ENCODE results near the gene HAPLN3. TPM values are rescaled to one million over a fixed set of nuclear protein-coding genes. Genes with fewer than 3 reads are reported as not detected.

HAPLN3 gene
- total RNA-seq, 1 donor from 2014 or later = 77.0 TPM

- Mint-ChIP-seq H3K36me3 (ENCODE audit: low read depth) (no peaks in the 10 kb centered on the region), H3K4me3 (no peak overlapping the region), H3K4me1 (no peaks in the 10 kb centered on the region), H3K27me3 (no peaks in the 10 kb centered on the region), H3K27ac (no peak overlapping the region), H3K9me3 (peaks cover 9% of the 10 kb centered on the region)
- DNase-seq = no peak
- intact Hi-C loops (cut with micrococcal nuclease) = no loop called here
These were observed 42.9 kb downstream of the HAPLN3 start for GRCh38 chr15:88852476-88852875.

GRCh38 chr15:88849376-88850072 is 45.8 kb downstream of the HAPLN3 start:
- H3K9me3 Mint-ChIP-seq = peaks cover 2% of the 10 kb centered on the region
- H3K4me1 Mint-ChIP-seq = peaks cover 4% of the 10 kb centered on the region
- H3K36me3 Mint-ChIP-seq (ENCODE audit: low read depth) = no peaks in the 10 kb centered on the region
- H3K27ac Mint-ChIP-seq = no peak overlapping the region
- no peak overlapping the region for H3K4me3 Mint-ChIP-seq
- DNase-seq = no peak
- H3K27me3 Mint-ChIP-seq = no peaks in the 10 kb centered on the region
- intact Hi-C loops (cut with micrococcal nuclease) = no loop called here

DNA sequence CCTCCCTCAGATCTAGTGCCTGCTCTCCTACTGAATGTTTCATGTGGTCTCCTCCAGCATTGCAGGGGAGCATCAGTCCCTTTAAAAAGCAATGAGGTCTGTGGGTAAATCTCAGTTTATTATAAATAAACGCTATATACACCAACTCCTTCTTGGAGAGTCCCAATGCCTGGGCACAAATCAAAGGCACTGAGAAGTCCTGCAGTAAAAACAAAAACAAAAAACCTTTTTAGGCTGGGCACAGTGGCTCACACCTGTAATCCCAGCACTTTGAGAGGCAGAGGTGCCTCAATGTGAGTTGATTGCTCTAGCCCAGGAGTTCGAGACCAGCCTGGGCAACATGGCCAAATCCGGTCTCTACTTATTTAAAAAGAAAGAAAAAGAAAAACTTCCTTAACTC is 47.1 kb downstream of the HAPLN3 start:
- intact Hi-C loops (cut with micrococcal nuclease) = no loop called here
- H3K4me3 Mint-ChIP-seq = no peak overlapping the region
- no peaks in the 10 kb centered on the region for H3K27me3 Mint-ChIP-seq
- DNase-seq = no peak
- peaks cover 6% of the 10 kb centered on the region for H3K4me1 Mint-ChIP-seq
- H3K27ac Mint-ChIP-seq = no peak overlapping the region
- H3K9me3 Mint-ChIP-seq = no peaks in the 10 kb centered on the region
- H3K36me3 Mint-ChIP-seq (ENCODE audit: low read depth) = no peaks in the 10 kb centered on the region

DNA sequence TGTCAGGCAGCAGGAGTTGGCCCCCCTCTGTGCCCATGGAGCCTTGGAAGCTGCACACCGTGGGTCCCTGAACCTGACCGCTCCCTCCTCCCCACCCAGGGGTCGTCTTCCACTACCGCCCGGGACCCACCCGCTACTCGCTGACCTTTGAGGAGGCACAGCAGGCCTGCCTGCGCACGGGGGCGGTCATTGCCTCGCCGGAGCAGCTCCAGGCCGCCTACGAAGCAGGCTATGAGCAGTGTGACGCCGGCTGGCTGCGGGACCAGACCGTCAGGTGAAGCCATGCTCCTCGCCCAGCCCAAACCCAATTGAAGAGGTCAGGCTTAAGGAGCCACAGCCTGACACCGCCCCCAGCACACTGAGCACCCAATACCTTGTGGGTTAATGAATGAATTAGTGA is 48.2 kb downstream of the HAPLN3 start:
- Mint-ChIP-seq H3K27ac (peak overlapping the region; percentile 29), H3K36me3 (ENCODE audit: low read depth) (no peaks in the 10 kb centered on the region), H3K9me3 (no peaks in the 10 kb centered on the region), H3K4me1 (peaks cover 6% of the 10 kb centered on the region), H3K4me3 (no peak overlapping the region), H3K27me3 (no peaks in the 10 kb centered on the region)
- intact Hi-C loops (cut with micrococcal nuclease) = no loop called here
- DNase-seq = no peak

- Mint-ChIP-seq H3K4me3 (no peak overlapping the region), H3K27me3 (no peaks in the 10 kb centered on the region), H3K9me3 (no peaks in the 10 kb centered on the region), H3K36me3 (ENCODE audit: low read depth) (no peaks in the 10 kb centered on the region), H3K4me1 (peaks cover 6% of the 10 kb centered on the region), H3K27ac (no peak overlapping the region)
- no peak for DNase-seq
- intact Hi-C loops (cut with micrococcal nuclease) = no loop called here
These were observed 49.7 kb downstream of the HAPLN3 start for GRCh38 chr15:88845616-88846015.

GRCh38 chr15:88844749-88845386 is 50.5 kb downstream of the HAPLN3 start:
- Mint-ChIP-seq H3K9me3 (no peaks in the 10 kb centered on the region), H3K4me1 (peaks cover 6% of the 10 kb centered on the region), H3K36me3 (ENCODE audit: low read depth) (no peaks in the 10 kb centered on the region), H3K4me3 (no peak overlapping the region), H3K27ac (no peak overlapping the region), H3K27me3 (no peaks in the 10 kb centered on the region)
- intact Hi-C loops (cut with micrococcal nuclease) = no loop called here
- DNase-seq = no peak

- Mint-ChIP-seq H3K27me3 (no peaks in the 10 kb centered on the region), H3K9me3 (no peaks in the 10 kb centered on the region), H3K27ac (no peak overlapping the region), H3K4me1 (peaks cover 6% of the 10 kb centered on the region), H3K36me3 (ENCODE audit: low read depth) (no peaks in the 10 kb centered on the region), H3K4me3 (no peak overlapping the region)
- DNase-seq = no peak
- intact Hi-C loops (cut with micrococcal nuclease) = no loop called here
These were observed 52.0 kb downstream of the HAPLN3 start for GRCh38 chr15:88843334-88843733.

GRCh38 chr15:88842156-88842555 is 53.2 kb downstream of the HAPLN3 start:
- Mint-ChIP-seq H3K27ac (no peak overlapping the region), H3K4me1 (peaks cover 6% of the 10 kb centered on the region), H3K27me3 (no peaks in the 10 kb centered on the region), H3K4me3 (no peak overlapping the region), H3K36me3 (ENCODE audit: low read depth) (no peaks in the 10 kb centered on the region), H3K9me3 (no peaks in the 10 kb centered on the region)
- DNase-seq = no peak
- intact Hi-C loops (cut with micrococcal nuclease) = no loop called here

GRCh38 chr15:88841236-88841635 is 54.1 kb downstream of the HAPLN3 start:
- DNase-seq = no peak
- Mint-ChIP-seq H3K36me3 (ENCODE audit: low read depth) (no peaks in the 10 kb centered on the region), H3K27ac (no peak overlapping the region), H3K4me1 (peaks cover 6% of the 10 kb centered on the region), H3K27me3 (no peaks in the 10 kb centered on the region), H3K4me3 (no peak overlapping the region), H3K9me3 (no peaks in the 10 kb centered on the region)
- intact Hi-C loops (cut with micrococcal nuclease) = no loop called here

- H3K9me3 Mint-ChIP-seq = no peaks in the 10 kb centered on the region
- intact Hi-C loops (cut with micrococcal nuclease) = no loop called here
- H3K27me3 Mint-ChIP-seq = no peaks in the 10 kb centered on the region
- no peak for DNase-seq
- no peaks in the 10 kb centered on the region for H3K36me3 Mint-ChIP-seq (ENCODE audit: low read depth)
- H3K4me3 Mint-ChIP-seq = no peak overlapping the region
- H3K4me1 Mint-ChIP-seq = peaks cover 4% of the 10 kb centered on the region
- H3K27ac Mint-ChIP-seq = no peak overlapping the region
These were observed 55.4 kb downstream of the HAPLN3 start for GRCh38 chr15:88839961-88840360.

DNA sequence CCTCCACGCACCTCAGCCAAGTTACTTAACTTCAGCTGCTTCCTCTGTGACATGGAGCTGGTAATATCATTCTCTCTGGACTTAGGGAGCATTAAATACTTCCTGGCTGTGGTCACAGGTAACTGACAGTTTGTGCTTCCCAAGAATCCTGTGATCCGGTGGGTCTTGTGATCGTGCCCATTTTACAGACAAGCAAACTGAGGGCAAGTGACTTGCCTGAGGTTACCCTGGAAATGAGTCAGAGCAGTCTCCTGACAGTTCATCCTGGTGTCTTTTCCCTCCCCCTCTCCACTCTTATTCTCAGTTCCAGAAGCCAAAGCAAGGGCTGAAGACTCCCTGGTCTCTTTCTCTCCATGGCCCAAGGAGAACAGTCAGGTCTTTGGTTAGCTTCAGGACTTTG is 56.2 kb downstream of the HAPLN3 start:
- intact Hi-C loops (cut with micrococcal nuclease) = no loop called here
- Mint-ChIP-seq H3K27me3 (no peaks in the 10 kb centered on the region), H3K36me3 (ENCODE audit: low read depth) (no peaks in the 10 kb centered on the region), H3K4me3 (no peak overlapping the region), H3K27ac (no peak overlapping the region), H3K9me3 (no peaks in the 10 kb centered on the region), H3K4me1 (peaks cover 4% of the 10 kb centered on the region)
- DNase-seq = no peak

DNA sequence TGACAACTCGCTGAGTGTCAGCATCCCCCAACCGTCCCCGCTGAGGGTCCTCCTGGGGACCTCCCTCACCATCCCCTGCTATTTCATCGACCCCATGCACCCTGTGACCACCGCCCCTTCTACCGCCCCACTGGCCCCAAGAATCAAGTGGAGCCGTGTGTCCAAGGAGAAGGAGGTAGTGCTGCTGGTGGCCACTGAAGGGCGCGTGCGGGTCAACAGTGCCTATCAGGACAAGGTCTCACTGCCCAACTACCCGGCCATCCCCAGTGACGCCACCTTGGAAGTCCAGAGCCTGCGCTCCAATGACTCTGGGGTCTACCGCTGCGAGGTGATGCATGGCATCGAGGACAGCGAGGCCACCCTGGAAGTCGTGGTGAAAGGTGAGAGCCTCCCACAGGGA is 56.7 kb downstream of the HAPLN3 start:
- Mint-ChIP-seq H3K9me3 (no peaks in the 10 kb centered on the region), H3K4me1 (peaks cover 7% of the 10 kb centered on the region), H3K27me3 (no peaks in the 10 kb centered on the region), H3K36me3 (ENCODE audit: low read depth) (no peaks in the 10 kb centered on the region), H3K4me3 (no peak overlapping the region), H3K27ac (no peak overlapping the region)
- intact Hi-C loops (cut with micrococcal nuclease) = no loop called here
- DNase-seq = no peak

DNA sequence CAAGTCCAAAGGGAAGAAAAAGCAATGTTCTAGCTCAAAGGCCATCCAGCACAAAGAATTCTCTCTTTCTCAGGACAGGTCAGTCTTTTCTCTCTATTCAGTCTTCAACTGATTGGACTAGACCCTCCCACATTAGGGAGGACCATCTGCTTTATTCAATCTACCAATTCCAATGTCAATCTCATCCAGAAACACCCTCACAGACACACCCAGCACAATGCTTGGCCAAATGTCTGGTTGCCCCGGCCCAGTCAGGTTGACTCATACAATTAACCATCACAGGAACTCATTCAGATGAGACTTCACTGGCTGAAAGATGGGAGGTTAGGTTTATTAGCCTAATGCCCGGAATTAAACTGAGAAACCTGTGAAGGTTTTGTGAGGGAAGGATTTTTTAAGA is 59.7 kb downstream of the HAPLN3 start:
- no peak for DNase-seq
- no peak overlapping the region for H3K27ac Mint-ChIP-seq
- intact Hi-C loops (cut with micrococcal nuclease) = no loop called here
- peaks cover 7% of the 10 kb centered on the region for H3K4me1 Mint-ChIP-seq
- H3K27me3 Mint-ChIP-seq = no peaks in the 10 kb centered on the region
- no peaks in the 10 kb centered on the region for H3K36me3 Mint-ChIP-seq (ENCODE audit: low read depth)
- H3K4me3 Mint-ChIP-seq = no peak overlapping the region
- H3K9me3 Mint-ChIP-seq = no peaks in the 10 kb centered on the region

DNA sequence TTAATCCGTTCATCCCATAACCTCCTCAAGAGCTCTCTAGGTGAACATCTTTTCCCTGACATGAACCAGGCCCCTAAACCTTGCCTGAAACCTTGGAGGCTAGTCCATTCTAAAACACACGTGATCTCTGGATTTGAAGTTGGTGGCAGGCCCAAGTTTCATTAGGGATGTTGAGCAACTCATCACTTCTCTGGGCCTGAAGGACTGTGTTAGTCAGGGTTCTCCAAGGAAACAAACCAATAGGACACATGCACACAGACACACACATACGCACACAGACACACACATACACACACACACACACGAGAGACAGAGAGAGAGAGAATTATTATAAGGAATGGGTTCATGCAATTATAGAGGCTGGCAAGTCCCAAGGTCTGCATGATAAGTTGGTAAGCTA is 60.2 kb downstream of the HAPLN3 start:
- Mint-ChIP-seq H3K4me3 (no peak overlapping the region), H3K27me3 (no peaks in the 10 kb centered on the region), H3K9me3 (no peaks in the 10 kb centered on the region), H3K4me1 (peaks cover 7% of the 10 kb centered on the region), H3K36me3 (ENCODE audit: low read depth) (no peaks in the 10 kb centered on the region), H3K27ac (no peak overlapping the region)
- DNase-seq = no peak
- intact Hi-C loops (cut with micrococcal nuclease) = no loop called here

Data from activated CD4-positive, alpha-beta T cell treated with anti-CD3 and anti-CD28 coated beads, Interleukin-2, amount 10 ng/mL, durations not matched to agents 24 days and 14 days (primary cell).